ENCODE data around the gene SLC38A5.

DNA sequence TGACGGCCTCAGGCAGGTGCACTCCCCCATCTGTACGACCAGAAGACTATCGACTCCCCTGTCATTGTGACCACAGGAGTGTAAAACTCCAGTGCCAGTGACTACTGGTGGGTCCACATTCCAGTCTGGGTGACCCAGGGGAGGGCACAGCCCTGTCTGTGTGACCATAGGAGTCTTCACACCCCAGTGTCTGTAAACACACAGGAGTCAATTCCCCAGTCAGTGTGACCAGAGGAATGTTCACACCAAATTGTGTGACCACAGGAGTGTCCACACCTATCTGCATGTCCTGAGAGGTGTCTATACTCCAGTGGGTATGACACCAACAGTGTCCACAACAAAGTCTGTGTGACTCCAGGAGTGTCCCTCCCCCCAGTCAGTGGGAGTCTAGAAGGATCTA is 18.0 kb upstream of the SLC38A5 start:
- TF ChIP-seq, protein P1, sequence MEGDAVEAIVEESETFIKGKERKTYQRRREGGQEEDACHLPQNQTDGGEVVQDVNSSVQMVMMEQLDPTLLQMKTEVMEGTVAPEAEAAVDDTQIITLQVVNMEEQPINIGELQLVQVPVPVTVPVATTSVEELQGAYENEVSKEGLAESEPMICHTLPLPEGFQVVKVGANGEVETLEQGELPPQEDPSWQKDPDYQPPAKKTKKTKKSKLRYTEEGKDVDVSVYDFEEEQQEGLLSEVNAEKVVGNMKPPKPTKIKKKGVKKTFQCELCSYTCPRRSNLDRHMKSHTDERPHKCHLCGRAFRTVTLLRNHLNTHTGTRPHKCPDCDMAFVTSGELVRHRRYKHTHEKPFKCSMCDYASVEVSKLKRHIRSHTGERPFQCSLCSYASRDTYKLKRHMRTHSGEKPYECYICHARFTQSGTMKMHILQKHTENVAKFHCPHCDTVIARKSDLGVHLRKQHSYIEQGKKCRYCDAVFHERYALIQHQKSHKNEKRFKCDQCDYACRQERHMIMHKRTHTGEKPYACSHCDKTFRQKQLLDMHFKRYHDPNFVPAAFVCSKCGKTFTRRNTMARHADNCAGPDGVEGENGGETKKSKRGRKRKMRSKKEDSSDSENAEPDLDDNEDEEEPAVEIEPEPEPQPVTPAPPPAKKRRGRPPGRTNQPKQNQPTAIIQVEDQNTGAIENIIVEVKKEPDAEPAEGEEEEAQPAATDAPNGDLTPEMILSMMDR (IDR thresholded peaks at IDR 0.05; ENCODE audit: low read length): no peak
- no peak for TF ChIP-seq EZH2 (IDR thresholded peaks at IDR 0.05; ENCODE audit: borderline replicate concordance, low read length)
